Sigmoid colon (tissue), 7 donors: ENCODE results near the gene C1orf35. TPM values are rescaled to one million over a fixed set of nuclear protein-coding genes. Genes with fewer than 3 reads are reported as not detected.

ENCODE experiments used
- DNase-seq: peaks from one replicate; pipeline ENCODE4 v3.0.0-alpha.2; 2019
- H3K27ac ChIP-seq, 4 donors: fragments of 200-600 bp; sonication (generic); one replicate each; pipeline ENCODE4 v1.5.1; 2016 to 2019; ENCODE audit warnings: mild to moderate bottlenecking in 1 of 4
- H3K27me3 ChIP-seq, 3 donors: fragments of 200-600 bp; sonication (generic); one replicate each; pipeline ENCODE4 v1.5.1; 2019; ENCODE audit warnings: mild to moderate bottlenecking in 1 of 3
- H3K36me3 ChIP-seq, 4 donors: fragments of 200-600 bp; sonication (generic); one replicate each; pipeline ENCODE4 v1.5.1; 2016 to 2019
- H3K4me1 ChIP-seq, 4 donors: fragments of 200-600 bp; sonication (generic); one replicate each; pipeline ENCODE4 v1.5.1; 2017 to 2019
- H3K4me3 ChIP-seq, 4 donors: fragments of 200-600 bp; sonication (generic); one replicate each; pipeline ENCODE4 v1.5.1; 2017 to 2019; ENCODE audit warnings: mild to moderate bottlenecking in 2 of 4, moderate library complexity in 1 of 4
- H3K9me3 ChIP-seq, 4 donors: fragments of 200-600 bp in 3 of 4; sonication (generic) in 3 of 4; one replicate each; pipeline versions ENCODE4 v1.5.1 to v1.6.1; 2013 to 2019
- EP300 ChIP-seq, 4 donors: sonication (generic); formaldehyde crosslinking; IDR thresholded peaks; one replicate each; pipeline ENCODE4 v1.6.1; 2017; ENCODE audit warnings: antibody characterized with exemption in 4 of 4
- POLR2A ChIP-seq, 2 donors: fragments of 450-650 bp; IDR thresholded peaks; one replicate each; pipeline ENCODE4 v1.6.1; 2016; ENCODE audit warnings: antibody characterized with exemption in 2 of 2, mild to moderate bottlenecking in 2 of 2, moderate library complexity in 2 of 2
- POLR2AphosphoS5 ChIP-seq, 4 donors: sonication (generic); formaldehyde crosslinking; IDR thresholded peaks; one replicate each; pipeline ENCODE4 v1.6.1; 2017; ENCODE audit warnings: antibody characterized with exemption in 4 of 4
- WGBS, 2 donors: extraction: QIAGEN DNeasy Blood & Tissue Kit; methylation state at CpG; one replicate each; pipeline ENCODE4 v1.1.7; 2013; 5-methylcytosine and 5-hydroxymethylcytosine counted together
- intact Hi-C: fragments of 100-400 bp; cut with DNase I; formaldehyde crosslinking; loops from one replicate; pipeline ENCODE4 v1.15.1; 2023
- polyA plus RNA-seq, 3 donors: library from polyadenylated mRNA; stranded (reverse); fragments of 200-250 nt; gene quantifications; one replicate each; pipeline ENCODE4 v1.2.3, GENCODE V29; 2013
- total RNA-seq, 4 donors: library from RNA; depleted of rRNA; stranded (reverse); fragments of >200 nt; gene quantifications; one replicate each; pipeline ENCODE4 v1.1.0, GENCODE V29; 2016
- TF ChIP-seq, protein P1 (sequence below), 4 experiments: fragments of 450-650 bp in 3 of 4; fragments of 200-600 bp in 1 of 4; IDR thresholded peaks; one replicate each; pipeline ENCODE4 v1.5.1; 2016 to 2019; ENCODE audit warnings: antibody characterized with exemption in 4 of 4, mild to moderate bottlenecking in 3 of 4, moderate library complexity in 2 of 4
- donor health status: healthy with polysubstance abuse.
- donor health status: Bipolar disorder and iron deficiency.
- donor health status: healthy.

The C1orf35 gene
- total and polyA plus RNA-seq, 7 donors = 7.8 to 18.1 (median 11.4) TPM

DNA sequence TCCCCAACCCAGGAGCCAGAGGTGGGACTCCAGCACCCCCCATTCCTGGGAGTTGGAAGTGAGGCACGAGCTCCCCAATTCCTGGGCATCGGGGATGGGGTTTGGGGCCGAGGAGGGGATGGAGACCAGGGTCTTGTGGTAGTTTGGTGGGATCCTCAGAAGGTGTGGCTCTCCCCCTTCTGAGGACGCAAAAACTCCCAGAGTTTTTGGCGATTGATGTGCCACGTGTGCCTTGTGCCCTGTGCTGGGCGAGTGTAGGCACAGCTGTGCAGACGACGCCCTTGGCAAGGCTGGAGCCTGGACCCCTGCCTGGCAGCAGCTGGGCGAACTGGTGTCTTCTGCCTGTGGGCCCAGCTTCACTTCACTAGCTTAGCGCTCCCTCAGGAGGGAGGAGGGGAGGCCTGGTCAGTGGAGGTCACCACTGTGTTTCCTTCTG is 39.6 kb upstream of the C1orf35 start:
- Histone ChIP-seq H3K9me3 (no peaks in the 10 kb centered on the region), H3K4me3 (no peak overlapping the region), H3K4me1 (peaks cover 0 to 39% (median 38%) of the 10 kb centered on the region in 4 donors), H3K27me3 (no peaks in the 10 kb centered on the region), H3K36me3 (peaks cover 0 to 25% (median 10%) of the 10 kb centered on the region in 4 donors), H3K27ac (peak overlapping the region in 3 of 4 donors; percentile 96 to 99 (median 96))
- DNase-seq = no peak
- intact Hi-C loops = no loop called here
- whole genome bisulfite sequencing, 2 donors = 75 to 77% methylated on average over 11 of the region's 11 CpGs
- TF ChIP-seq, protein P1, sequence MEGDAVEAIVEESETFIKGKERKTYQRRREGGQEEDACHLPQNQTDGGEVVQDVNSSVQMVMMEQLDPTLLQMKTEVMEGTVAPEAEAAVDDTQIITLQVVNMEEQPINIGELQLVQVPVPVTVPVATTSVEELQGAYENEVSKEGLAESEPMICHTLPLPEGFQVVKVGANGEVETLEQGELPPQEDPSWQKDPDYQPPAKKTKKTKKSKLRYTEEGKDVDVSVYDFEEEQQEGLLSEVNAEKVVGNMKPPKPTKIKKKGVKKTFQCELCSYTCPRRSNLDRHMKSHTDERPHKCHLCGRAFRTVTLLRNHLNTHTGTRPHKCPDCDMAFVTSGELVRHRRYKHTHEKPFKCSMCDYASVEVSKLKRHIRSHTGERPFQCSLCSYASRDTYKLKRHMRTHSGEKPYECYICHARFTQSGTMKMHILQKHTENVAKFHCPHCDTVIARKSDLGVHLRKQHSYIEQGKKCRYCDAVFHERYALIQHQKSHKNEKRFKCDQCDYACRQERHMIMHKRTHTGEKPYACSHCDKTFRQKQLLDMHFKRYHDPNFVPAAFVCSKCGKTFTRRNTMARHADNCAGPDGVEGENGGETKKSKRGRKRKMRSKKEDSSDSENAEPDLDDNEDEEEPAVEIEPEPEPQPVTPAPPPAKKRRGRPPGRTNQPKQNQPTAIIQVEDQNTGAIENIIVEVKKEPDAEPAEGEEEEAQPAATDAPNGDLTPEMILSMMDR (IDR thresholded peaks at IDR 0.05) = no peak
- TF ChIP-seq EP300 (IDR thresholded peaks at IDR 0.05) (no peak), POLR2AphosphoS5 (IDR thresholded peaks at IDR 0.05) (no peak), POLR2A (IDR thresholded peaks at IDR 0.05) (no peak)

DNA sequence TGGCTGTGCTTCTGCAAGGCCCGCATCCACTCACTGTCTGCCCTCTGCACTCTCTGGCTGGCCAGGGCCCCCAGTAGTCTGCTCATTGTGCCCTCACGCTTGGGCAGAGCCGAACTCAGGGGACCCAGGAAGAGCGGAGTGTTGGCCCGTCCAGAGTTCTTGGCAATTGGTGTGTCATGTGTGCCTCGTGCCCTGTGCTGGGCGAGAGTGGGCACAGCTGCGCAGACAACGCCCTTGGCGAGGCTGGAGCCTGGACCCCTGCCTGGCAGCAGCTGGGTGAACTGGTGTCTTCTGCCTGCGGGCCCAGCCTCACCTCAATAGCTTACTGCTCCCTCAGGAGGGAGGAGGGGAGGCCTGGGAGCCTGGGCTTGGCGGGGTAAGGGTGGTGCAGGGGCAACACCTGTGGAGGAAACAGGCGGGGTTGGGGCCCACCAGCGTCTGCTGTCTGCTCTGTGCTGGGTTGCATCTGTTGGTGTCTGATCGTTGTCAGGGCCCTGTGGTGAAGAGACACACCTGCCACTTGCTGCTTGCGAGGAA is 39.1 kb upstream of the C1orf35 start:
- H3K4me3 ChIP-seq = no peak overlapping the region
- H3K36me3 ChIP-seq = peaks cover 0 to 20% (median 7%) of the 10 kb centered on the region in 4 donors
- no peak for TF ChIP-seq EP300 (IDR thresholded peaks at IDR 0.05)
- TF ChIP-seq, protein P1 (IDR thresholded peaks at IDR 0.05) = no peak
- no peak for TF ChIP-seq POLR2AphosphoS5 (IDR thresholded peaks at IDR 0.05)
- TF ChIP-seq POLR2A (IDR thresholded peaks at IDR 0.05) = no peak
- peak; percentile 61 for DNase-seq
- no peaks in the 10 kb centered on the region for H3K9me3 ChIP-seq
- 70 to 74% methylated on average over 16 of the region's 16 CpGs for WGBS, 2 donors
- intact Hi-C loops = no loop called here
- peak overlapping the region; percentile 93 to 99 (median 96) for H3K27ac ChIP-seq
- H3K4me1 ChIP-seq = peaks cover 0 to 39% (median 38%) of the 10 kb centered on the region in 4 donors
- no peaks in the 10 kb centered on the region for H3K27me3 ChIP-seq

DNA sequence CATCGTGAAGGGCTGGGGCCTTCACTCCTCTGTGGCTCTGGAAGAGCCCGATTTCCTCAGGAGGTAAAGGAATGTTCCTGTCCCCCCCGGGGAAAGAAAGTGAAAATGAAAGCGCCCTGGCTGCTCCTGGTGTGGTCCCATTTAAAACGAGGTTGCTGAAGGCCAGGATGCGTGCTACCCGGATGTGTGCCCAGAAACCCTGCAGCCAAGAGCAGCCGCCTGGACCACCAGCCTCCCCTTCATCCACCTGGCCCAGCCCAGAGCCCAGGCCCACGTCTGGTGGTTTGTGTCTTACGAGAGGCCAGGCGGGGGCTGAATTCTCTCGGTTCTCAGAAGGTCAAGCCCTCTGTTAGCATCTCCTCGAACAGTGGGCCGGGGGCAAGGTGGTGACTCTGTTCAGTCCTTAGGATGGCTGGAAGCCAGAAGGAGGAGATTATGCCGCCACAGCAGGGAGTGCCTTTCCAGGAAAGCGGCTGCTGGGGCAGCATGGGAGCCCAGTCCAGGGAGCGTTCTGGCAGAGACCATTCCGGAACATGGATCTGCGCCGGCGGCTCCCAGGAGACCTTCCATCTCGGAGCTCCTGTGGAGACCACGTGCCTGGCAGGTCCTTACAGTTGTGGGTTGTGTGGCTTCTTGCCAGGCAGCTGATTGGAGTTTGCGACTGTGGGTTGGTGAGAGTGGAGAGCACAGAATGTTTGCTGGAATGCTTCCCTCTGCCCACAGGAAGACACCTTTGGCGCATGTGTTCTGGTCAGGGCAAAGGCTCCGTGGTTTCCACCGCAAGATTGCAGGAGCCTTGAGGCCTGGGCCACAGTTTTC is 38.3 kb upstream of the C1orf35 start:
- H3K36me3 ChIP-seq = peaks cover 0 to 14% (median 3%) of the 10 kb centered on the region in 4 donors
- peak overlapping the region; percentile 70 to 96 (median 88) for H3K4me3 ChIP-seq
- H3K9me3 ChIP-seq = no peaks in the 10 kb centered on the region
- intact Hi-C loops = loop anchor here (1.0 kb wide), 1 partner anchor 24 kb away; the partner anchor contains the start of gene IBA57
- DNase-seq = peak; percentile 77
- TF ChIP-seq EP300 (IDR thresholded peaks at IDR 0.05) = no peak
- TF ChIP-seq POLR2AphosphoS5 (IDR thresholded peaks at IDR 0.05) = no peak
- TF ChIP-seq POLR2A (IDR thresholded peaks at IDR 0.05) = no peak
- TF ChIP-seq, protein P1 (IDR thresholded peaks at IDR 0.05) = no peak
- peak overlapping the region; percentile 93 to 99 (median 96) for H3K27ac ChIP-seq
- WGBS, 2 donors = 18 to 41% methylated on average over 27 of the region's 27 CpGs
- no peaks in the 10 kb centered on the region for H3K27me3 ChIP-seq
- peaks cover 0 to 39% (median 38%) of the 10 kb centered on the region in 4 donors for H3K4me1 ChIP-seq

DNA sequence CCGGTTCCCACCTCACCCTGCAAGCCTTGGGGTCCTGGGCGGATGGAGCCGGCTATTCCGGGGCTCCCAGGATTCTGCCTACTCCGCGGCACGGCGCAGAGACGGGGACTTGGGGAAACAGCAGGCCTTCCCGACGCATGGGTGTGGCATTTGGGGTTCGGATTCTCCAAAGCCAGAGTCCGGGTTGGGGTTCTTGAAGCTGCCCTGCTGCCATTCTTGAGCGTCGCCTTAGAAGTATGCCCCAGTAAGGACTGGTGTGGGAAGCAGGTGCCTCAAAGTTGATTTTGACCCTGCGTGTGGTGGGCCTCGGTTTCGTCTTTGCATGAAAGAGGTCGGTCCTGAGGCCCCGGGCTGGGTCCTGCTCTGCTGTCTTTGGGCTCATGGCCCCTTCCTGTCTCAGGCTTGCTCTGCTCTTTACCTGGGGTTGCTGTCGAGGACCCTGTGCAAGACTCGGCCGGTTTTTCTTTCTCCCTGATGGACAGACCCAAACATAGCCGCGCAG is 37.6 kb upstream of the C1orf35 start:
- 1 to 5% methylated on average over 25 of the region's 25 CpGs for WGBS, 2 donors
- TF ChIP-seq, protein P1 (IDR thresholded peaks at IDR 0.05) = no peak
- no peak for TF ChIP-seq POLR2A (IDR thresholded peaks at IDR 0.05)
- TF ChIP-seq POLR2AphosphoS5 (IDR thresholded peaks at IDR 0.05) = no peak
- no peak for TF ChIP-seq EP300 (IDR thresholded peaks at IDR 0.05)
- Histone ChIP-seq H3K9me3 (no peaks in the 10 kb centered on the region), H3K36me3 (peaks cover 0 to 7% (median 1%) of the 10 kb centered on the region in 4 donors), H3K4me3 (peak overlapping the region; percentile 70 to 96 (median 88)), H3K27ac (peak overlapping the region; percentile 93 to 99 (median 96)), H3K4me1 (peaks cover 0 to 39% (median 38%) of the 10 kb centered on the region in 4 donors), H3K27me3 (no peaks in the 10 kb centered on the region)
- no peak for DNase-seq
- intact Hi-C loops = loop anchor here (1.0 kb wide), 1 partner anchor 25 kb away; the partner anchor contains the start of gene IBA57
